GM12878 (cell line): ENCODE results near the gene SFMBT1.

Experiments
- ATF7 ChIP-seq: fragments of 450-650 bp; IDR thresholded peaks from 2 replicates; pipeline ENCODE4 v1.6.1; 2016; ENCODE audit warnings: low read depth, mild to moderate bottlenecking
- BHLHE40 ChIP-seq, 2 experiments: fragments of 450-650 bp in 1 of 2; IDR thresholded peaks; 2 replicates each; pipeline ENCODE4 v1.6.1; 2011 to 2017; ENCODE audit warnings: low read depth in 2 of 2, borderline replicate concordance in 1 of 2, improper control_type of control experiment in 1 of 2, low read length in 1 of 2, mild to moderate bottlenecking in 1 of 2
- EGR1 ChIP-seq, 2 experiments: IDR thresholded peaks; 1 replicate in 1 of 2; 2 replicates in 1 of 2; pipeline ENCODE4 v1.6.1; 2011 to 2012; ENCODE audit warnings: low read depth in 2 of 2, low read length in 2 of 2, borderline replicate concordance in 1 of 2, mild to moderate bottlenecking in 1 of 2, moderate library complexity in 1 of 2
- ESRRA ChIP-seq: IDR thresholded peaks from 2 replicates; pipeline ENCODE4 v1.6.1; 2012; ENCODE audit warnings: mild to moderate bottlenecking, low read length, improper control_type of control experiment
- EZH2 ChIP-seq: IDR thresholded peaks from 2 replicates; pipeline ENCODE4 v1.6.1; 2012; ENCODE audit warnings: low read depth, mild to moderate bottlenecking, control low read depth, inconsistent platforms, low read length, borderline replicate concordance; ENCODE audit not compliant: control insufficient read depth
- FOXK2 ChIP-seq: fragments of 450-650 bp; IDR thresholded peaks from 2 replicates; pipeline ENCODE4 v1.6.1; 2017; ENCODE audit warnings: mild to moderate bottlenecking, moderate library complexity
- MYC ChIP-seq: IDR thresholded peaks from 2 replicates; pipeline ENCODE4 v1.6.1; 2011; ENCODE audit warnings: mild to moderate bottlenecking, low read length, moderate library complexity, inconsistent platforms; ENCODE audit not compliant: insufficient read depth, insufficient replicate concordance, insufficient read length, severe bottlenecking
- POLR2A ChIP-seq: IDR thresholded peaks from 2 replicates; pipeline ENCODE4 v1.6.1; 2011; ENCODE audit warnings: low read depth, mild to moderate bottlenecking, low read length
- YY1 ChIP-seq: IDR thresholded peaks from 2 replicates; pipeline ENCODE4 v1.6.1; 2011; ENCODE audit warnings: low read depth, mild to moderate bottlenecking, low read length
- ZNF24 ChIP-seq: fragments of 450-650 bp; IDR thresholded peaks from 2 replicates; pipeline ENCODE4 v1.6.1; 2017; ENCODE audit warnings: antibody characterized with exemption, mild to moderate bottlenecking
- TF ChIP-seq, protein P1 (sequence below): fragments of 450-650 bp; IDR thresholded peaks from 2 replicates; pipeline ENCODE4 v1.6.1; 2016; ENCODE audit warnings: mild to moderate bottlenecking, moderate library complexity, borderline replicate concordance
- TF ChIP-seq, protein P2 (sequence below), 3 experiments: IDR thresholded peaks in 2 of 3; conservative IDR thresholded peaks in 1 of 3; 2 replicates each; pipeline ENCODE4 v1.5.1; 2011; ENCODE audit warnings: low read depth in 3 of 3, low read length in 3 of 3, mild to moderate bottlenecking in 3 of 3, control low read depth in 2 of 3, moderate library complexity in 2 of 3, inconsistent platforms in 1 of 3, mixed read lengths in 1 of 3; ENCODE audit not compliant: control insufficient read depth in 2 of 3, insufficient read depth in 1 of 3; ENCODE audit errors: extremely low read depth in 1 of 3
- TF ChIP-seq, protein P3 (sequence below): fragments of 450-650 bp; formaldehyde crosslinking; IDR thresholded peaks from 2 replicates; pipeline ENCODE4 v1.4.0; 2020; ENCODE audit warnings: mild to moderate bottlenecking, moderate library complexity

DNA sequence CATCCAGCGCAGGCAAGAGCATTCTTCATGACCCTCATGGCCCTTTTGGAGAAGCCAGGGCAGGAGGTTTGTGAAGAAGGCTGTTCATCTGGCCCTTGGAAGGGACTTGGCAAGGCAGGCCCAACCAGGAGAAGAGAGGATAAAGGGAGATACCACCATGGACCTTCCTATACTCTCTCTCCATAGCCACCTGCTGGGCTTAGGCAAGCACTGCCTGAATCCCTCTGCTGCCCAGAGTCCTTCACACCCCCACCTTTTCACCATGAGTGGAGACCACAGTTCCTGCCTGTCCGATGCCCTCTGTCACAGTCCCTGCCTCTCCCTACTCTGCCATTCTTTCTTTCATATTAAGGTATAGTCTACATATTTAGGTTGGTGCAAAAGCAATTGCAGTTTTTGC lies 10.6 kb upstream of the SFMBT1 start:
- no peak for TF ChIP-seq YY1
- TF ChIP-seq FOXK2: no peak
- TF ChIP-seq EZH2: no peak
- no peak for TF ChIP-seq BHLHE40 (IDR thresholded peaks at IDR 0.05; ENCODE audit: borderline replicate concordance in 1 of 2, low read depth in 2 of 2, low read length in 1 of 2)
- no peak for TF ChIP-seq EGR1 (IDR thresholded peaks at IDR 0.05; ENCODE audit: borderline replicate concordance in 1 of 2, low read depth in 2 of 2, low read length in 2 of 2)
- no peak for TF ChIP-seq ESRRA
- no peak for TF ChIP-seq POLR2A
- TF ChIP-seq ZNF24: no peak
- TF ChIP-seq, protein P1, sequence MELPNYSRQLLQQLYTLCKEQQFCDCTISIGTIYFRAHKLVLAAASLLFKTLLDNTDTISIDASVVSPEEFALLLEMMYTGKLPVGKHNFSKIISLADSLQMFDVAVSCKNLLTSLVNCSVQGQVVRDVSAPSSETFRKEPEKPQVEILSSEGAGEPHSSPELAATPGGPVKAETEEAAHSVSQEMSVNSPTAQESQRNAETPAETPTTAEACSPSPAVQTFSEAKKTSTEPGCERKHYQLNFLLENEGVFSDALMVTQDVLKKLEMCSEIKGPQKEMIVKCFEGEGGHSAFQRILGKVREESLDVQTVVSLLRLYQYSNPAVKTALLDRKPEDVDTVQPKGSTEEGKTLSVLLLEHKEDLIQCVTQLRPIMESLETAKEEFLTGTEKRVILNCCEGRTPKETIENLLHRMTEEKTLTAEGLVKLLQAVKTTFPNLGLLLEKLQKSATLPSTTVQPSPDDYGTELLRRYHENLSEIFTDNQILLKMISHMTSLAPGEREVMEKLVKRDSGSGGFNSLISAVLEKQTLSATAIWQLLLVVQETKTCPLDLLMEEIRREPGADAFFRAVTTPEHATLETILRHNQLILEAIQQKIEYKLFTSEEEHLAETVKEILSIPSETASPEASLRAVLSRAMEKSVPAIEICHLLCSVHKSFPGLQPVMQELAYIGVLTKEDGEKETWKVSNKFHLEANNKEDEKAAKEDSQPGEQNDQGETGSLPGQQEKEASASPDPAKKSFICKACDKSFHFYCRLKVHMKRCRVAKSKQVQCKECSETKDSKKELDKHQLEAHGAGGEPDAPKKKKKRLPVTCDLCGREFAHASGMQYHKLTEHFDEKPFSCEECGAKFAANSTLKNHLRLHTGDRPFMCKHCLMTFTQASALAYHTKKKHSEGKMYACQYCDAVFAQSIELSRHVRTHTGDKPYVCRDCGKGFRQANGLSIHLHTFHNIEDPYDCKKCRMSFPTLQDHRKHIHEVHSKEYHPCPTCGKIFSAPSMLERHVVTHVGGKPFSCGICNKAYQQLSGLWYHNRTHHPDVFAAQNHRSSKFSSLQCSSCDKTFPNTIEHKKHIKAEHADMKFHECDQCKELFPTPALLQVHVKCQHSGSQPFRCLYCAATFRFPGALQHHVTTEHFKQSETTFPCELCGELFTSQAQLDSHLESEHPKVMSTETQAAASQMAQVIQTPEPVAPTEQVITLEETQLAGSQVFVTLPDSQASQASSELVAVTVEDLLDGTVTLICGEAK: no peak
- TF ChIP-seq, protein P2, sequence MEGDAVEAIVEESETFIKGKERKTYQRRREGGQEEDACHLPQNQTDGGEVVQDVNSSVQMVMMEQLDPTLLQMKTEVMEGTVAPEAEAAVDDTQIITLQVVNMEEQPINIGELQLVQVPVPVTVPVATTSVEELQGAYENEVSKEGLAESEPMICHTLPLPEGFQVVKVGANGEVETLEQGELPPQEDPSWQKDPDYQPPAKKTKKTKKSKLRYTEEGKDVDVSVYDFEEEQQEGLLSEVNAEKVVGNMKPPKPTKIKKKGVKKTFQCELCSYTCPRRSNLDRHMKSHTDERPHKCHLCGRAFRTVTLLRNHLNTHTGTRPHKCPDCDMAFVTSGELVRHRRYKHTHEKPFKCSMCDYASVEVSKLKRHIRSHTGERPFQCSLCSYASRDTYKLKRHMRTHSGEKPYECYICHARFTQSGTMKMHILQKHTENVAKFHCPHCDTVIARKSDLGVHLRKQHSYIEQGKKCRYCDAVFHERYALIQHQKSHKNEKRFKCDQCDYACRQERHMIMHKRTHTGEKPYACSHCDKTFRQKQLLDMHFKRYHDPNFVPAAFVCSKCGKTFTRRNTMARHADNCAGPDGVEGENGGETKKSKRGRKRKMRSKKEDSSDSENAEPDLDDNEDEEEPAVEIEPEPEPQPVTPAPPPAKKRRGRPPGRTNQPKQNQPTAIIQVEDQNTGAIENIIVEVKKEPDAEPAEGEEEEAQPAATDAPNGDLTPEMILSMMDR (IDR thresholded peaks at IDR 0.05 in 2 of 3, conservative IDR thresholded peaks at IDR 0.05 in 1 of 3; ENCODE audit: control insufficient read depth in 2 of 3, extremely low read depth in 1 of 3, insufficient read depth in 1 of 3, low read depth in 3 of 3, low read length in 3 of 3): peak; percentile 15 to 35 (median 28); a peak in 3 of 6 replicates
- TF ChIP-seq, protein P3, sequence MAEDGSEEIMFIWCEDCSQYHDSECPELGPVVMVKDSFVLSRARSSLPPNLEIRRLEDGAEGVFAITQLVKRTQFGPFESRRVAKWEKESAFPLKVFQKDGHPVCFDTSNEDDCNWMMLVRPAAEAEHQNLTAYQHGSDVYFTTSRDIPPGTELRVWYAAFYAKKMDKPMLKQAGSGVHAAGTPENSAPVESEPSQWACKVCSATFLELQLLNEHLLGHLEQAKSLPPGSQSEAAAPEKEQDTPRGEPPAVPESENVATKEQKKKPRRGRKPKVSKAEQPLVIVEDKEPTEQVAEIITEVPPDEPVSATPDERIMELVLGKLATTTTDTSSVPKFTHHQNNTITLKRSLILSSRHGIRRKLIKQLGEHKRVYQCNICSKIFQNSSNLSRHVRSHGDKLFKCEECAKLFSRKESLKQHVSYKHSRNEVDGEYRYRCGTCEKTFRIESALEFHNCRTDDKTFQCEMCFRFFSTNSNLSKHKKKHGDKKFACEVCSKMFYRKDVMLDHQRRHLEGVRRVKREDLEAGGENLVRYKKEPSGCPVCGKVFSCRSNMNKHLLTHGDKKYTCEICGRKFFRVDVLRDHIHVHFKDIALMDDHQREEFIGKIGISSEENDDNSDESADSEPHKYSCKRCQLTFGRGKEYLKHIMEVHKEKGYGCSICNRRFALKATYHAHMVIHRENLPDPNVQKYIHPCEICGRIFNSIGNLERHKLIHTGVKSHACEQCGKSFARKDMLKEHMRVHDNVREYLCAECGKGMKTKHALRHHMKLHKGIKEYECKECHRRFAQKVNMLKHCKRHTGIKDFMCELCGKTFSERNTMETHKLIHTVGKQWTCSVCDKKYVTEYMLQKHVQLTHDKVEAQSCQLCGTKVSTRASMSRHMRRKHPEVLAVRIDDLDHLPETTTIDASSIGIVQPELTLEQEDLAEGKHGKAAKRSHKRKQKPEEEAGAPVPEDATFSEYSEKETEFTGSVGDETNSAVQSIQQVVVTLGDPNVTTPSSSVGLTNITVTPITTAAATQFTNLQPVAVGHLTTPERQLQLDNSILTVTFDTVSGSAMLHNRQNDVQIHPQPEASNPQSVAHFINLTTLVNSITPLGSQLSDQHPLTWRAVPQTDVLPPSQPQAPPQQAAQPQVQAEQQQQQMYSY: no peak
- no peak for TF ChIP-seq MYC
- TF ChIP-seq ATF7: no peak
